ENCODE data around the gene NCKIPSD. TPM values are rescaled to one million over a fixed set of nuclear protein-coding genes. Genes with fewer than 3 reads are reported as not detected.
A peak's percentile ranks its signal among the peaks of the same experiment; 100 is the strongest.

The NCKIPSD gene
- polyA plus RNA-seq, 3 donors, result 4.2 to 14.8 (median 4.3) TPM

GRCh38 chr3:48688032-48688736 lies 2.5 kb upstream of the NCKIPSD start:
- Histone ChIP-seq H3K27ac (ENCODE audit: low read depth in 1 of 2, low read length in 2 of 2) (no peak overlapping the region), H3K79me2 (ENCODE audit: insufficient read depth, low read length) (peaks cover 18% of the 10 kb centered on the region), H3K36me3 (replicated peaks in 1 of 2; ENCODE audit: control insufficient read depth in 1 of 2, insufficient read depth in 2 of 2, low read length in 2 of 2) (peaks cover 52 to 60% of the 10 kb centered on the region in 2 donors), H3K9me3 (replicated peaks in 1 of 2; ENCODE audit: control insufficient read depth in 1 of 2, insufficient read depth in 1 of 2, low read length in 2 of 2) (no peaks in the 10 kb centered on the region), H3K4me1 (ENCODE audit: control insufficient read depth in 1 of 2, insufficient read depth in 2 of 2, low read length in 2 of 2) (peaks cover 18 to 25% of the 10 kb centered on the region in 2 donors), H2AFZ (ENCODE audit: insufficient read depth, low read depth, low read length, poor library complexity, severe bottlenecking) (no peak overlapping the region), H3K9ac (ENCODE audit: insufficient read depth, low read length, poor library complexity, severe bottlenecking) (no peak overlapping the region), H3K27me3 (ENCODE audit: control insufficient read depth in 2 of 2, insufficient read depth in 2 of 2, low read length in 2 of 2) (no peaks in the 10 kb centered on the region), H3K4me3 (replicated peaks in 1 of 3; ENCODE audit: low read depth in 2 of 3, low read length in 3 of 3) (no peak overlapping the region), H4K20me1 (ENCODE audit: insufficient read depth, low read length) (peaks cover 52% of the 10 kb centered on the region), H3K4me2 (replicated peaks; ENCODE audit: extremely low read depth, low read length, poor library complexity, severe bottlenecking) (no peak overlapping the region)
- TF ChIP-seq CTCF (IDR thresholded peaks at IDR 0.05), result no peak
- DNase-seq, result no peak
- Mint-ChIP-seq H3K9me3 (no peaks in the 10 kb centered on the region), H3K36me3 (peaks cover 44 to 58% of the 10 kb centered on the region in 2 donors), H3K27ac (peak overlapping the region in 1 of 7 donors; percentile 8), H3K4me3 (no peak overlapping the region), H3K27me3 (ENCODE audit: low read depth in 3 of 3) (peaks cover 0 to 5% (median 3%) of the 10 kb centered on the region in 3 donors), H3K4me1 (peaks cover 34% of the 10 kb centered on the region)
- intact Hi-C loops (cut with micrococcal nuclease), result loop anchor here (5.0 to 10.0 kb wide), 4 partner anchors 133 to 413 kb away; partner anchors contain the start of gene PFKFB4 (in 1 of the 2)
- 96% methylated on average over 18 of the region's 18 CpGs for WGBS (ENCODE audit: insufficient coverage)

GRCh38 chr3:48687220-48687678 lies 1.5 kb upstream of the NCKIPSD start:
- Histone ChIP-seq H4K20me1 (ENCODE audit: insufficient read depth, low read length) (peaks cover 43% of the 10 kb centered on the region), H2AFZ (ENCODE audit: insufficient read depth, low read depth, low read length, poor library complexity, severe bottlenecking) (no peak overlapping the region)
- H3K36me3 Mint-ChIP-seq, result peaks cover 38 to 56% of the 10 kb centered on the region in 2 donors

More at GRCh38 chr3:48687220-48687678, 1.5 kb upstream of the NCKIPSD start:
- H3K27ac Mint-ChIP-seq, result peak overlapping the region in 1 of 7 donors; percentile 8
- H3K27me3 ChIP-seq (ENCODE audit: control insufficient read depth in 2 of 2, insufficient read depth in 2 of 2, low read length in 2 of 2), result no peaks in the 10 kb centered on the region
- no peak for TF ChIP-seq CTCF (IDR thresholded peaks at IDR 0.05)
- intact Hi-C loops (cut with micrococcal nuclease), result loop anchor here (5.0 to 10.0 kb wide), 4 partner anchors 132 to 412 kb away; partner anchors contain the start of gene PFKFB4 (in 1 of the 2)
- no peak overlapping the region for H3K4me2 ChIP-seq (replicated peaks; ENCODE audit: extremely low read depth, low read length, poor library complexity, severe bottlenecking)
- no peaks in the 10 kb centered on the region for H3K9me3 ChIP-seq (replicated peaks in 1 of 2; ENCODE audit: control insufficient read depth in 1 of 2, insufficient read depth in 1 of 2, low read length in 2 of 2)
- H3K9ac ChIP-seq (ENCODE audit: insufficient read depth, low read length, poor library complexity, severe bottlenecking), result no peak overlapping the region
- H3K27me3 Mint-ChIP-seq (ENCODE audit: low read depth in 3 of 3), result peaks cover 0 to 5% (median 3%) of the 10 kb centered on the region in 3 donors
- DNase-seq, result no peak
- H3K9me3 Mint-ChIP-seq, result peaks cover 0 to 1% (median 0%) of the 10 kb centered on the region in 7 donors
- H3K27ac ChIP-seq (ENCODE audit: low read depth in 1 of 2, low read length in 2 of 2), result no peak overlapping the region
- no peak overlapping the region for H3K4me3 ChIP-seq (replicated peaks in 1 of 3; ENCODE audit: low read depth in 2 of 3, low read length in 3 of 3)
- no peak overlapping the region for H3K4me3 Mint-ChIP-seq
- peaks cover 18 to 25% of the 10 kb centered on the region in 2 donors for H3K4me1 ChIP-seq (ENCODE audit: control insufficient read depth in 1 of 2, insufficient read depth in 2 of 2, low read length in 2 of 2)
- H3K36me3 ChIP-seq (replicated peaks in 1 of 2; ENCODE audit: control insufficient read depth in 1 of 2, insufficient read depth in 2 of 2, low read length in 2 of 2), result peaks cover 44 to 58% of the 10 kb centered on the region in 2 donors
- WGBS (ENCODE audit: insufficient coverage), result no CpG with 5 or more reads among the region's 3 CpGs
- peaks cover 15% of the 10 kb centered on the region for H3K79me2 ChIP-seq (ENCODE audit: insufficient read depth, low read length)
- peaks cover 34% of the 10 kb centered on the region for H3K4me1 Mint-ChIP-seq

Data from CD14-positive monocyte (primary cell).